ENCODE data around the gene MUC5AC.
"Not testable (repeated sequence)": the region's sequence is repeated elsewhere in the genome, so short reads cannot be mapped to it uniquely, and the experiment has no call there.

MUC5AC gene

GRCh38 chr11:1150769-1151365 is 6.9 kb upstream of the MUC5AC start:
- DNase-seq = no peak

GRCh38 chr11:1151366-1152315 is 6.1 kb upstream of the MUC5AC start:
- DNase-seq = no peak

GRCh38 chr11:1152316-1153104 is 5.2 kb upstream of the MUC5AC start:
- DNase-seq = peak; percentile 39

GRCh38 chr11:1153105-1153950 is 4.4 kb upstream of the MUC5AC start:
- peak; percentile 34 for DNase-seq

GRCh38 chr11:1153951-1154493 is 3.7 kb upstream of the MUC5AC start:
- DNase-seq = peak; percentile 53

- not testable (repeated sequence) for DNase-seq
Measured at GRCh38 chr11:1154656-1155055, 3.1 kb upstream of the MUC5AC start.

GRCh38 chr11:1155274-1155693 is 2.5 kb upstream of the MUC5AC start:
- DNase-seq = no peak

GRCh38 chr11:1156506-1157340 is 1.0 kb upstream of the MUC5AC start:
- no peak for DNase-seq

- no peak for DNase-seq
Measured at GRCh38 chr11:1157341-1157644, 460 bp upstream of the MUC5AC start.

- DNase-seq = no peak
Measured at GRCh38 chr11:1158681-1159487, 1.1 kb downstream of the MUC5AC start.

GRCh38 chr11:1159488-1160220 is 1.9 kb downstream of the MUC5AC start:
- DNase-seq = not testable (repeated sequence)

GRCh38 chr11:1160231-1161101 is 2.7 kb downstream of the MUC5AC start:
- no peak for DNase-seq

GRCh38 chr11:1161410-1162137 is 3.8 kb downstream of the MUC5AC start:
- DNase-seq = no peak

- no peak for DNase-seq
Measured at GRCh38 chr11:1162138-1162475, 4.4 kb downstream of the MUC5AC start.

GRCh38 chr11:1162491-1163311 is 4.9 kb downstream of the MUC5AC start:
- DNase-seq = no peak

GRCh38 chr11:1163321-1163910 is 5.7 kb downstream of the MUC5AC start:
- DNase-seq = no peak
